GM21360 (cell line): ENCODE results near the gene ST7.
"Not testable (repeated sequence)": the region's sequence is repeated elsewhere in the genome, so short reads cannot be mapped to it uniquely, and the experiment has no call there.

Source experiments
- ATAC-seq: cut with Tn5 transposase; IDR thresholded peaks from one replicate; pipeline ENCODE4 v1.9.1; 2021; ENCODE audit warnings: mild to moderate bottlenecking, moderate library complexity; ENCODE audit not compliant: unreplicated experiment

Gene ST7

DNA sequence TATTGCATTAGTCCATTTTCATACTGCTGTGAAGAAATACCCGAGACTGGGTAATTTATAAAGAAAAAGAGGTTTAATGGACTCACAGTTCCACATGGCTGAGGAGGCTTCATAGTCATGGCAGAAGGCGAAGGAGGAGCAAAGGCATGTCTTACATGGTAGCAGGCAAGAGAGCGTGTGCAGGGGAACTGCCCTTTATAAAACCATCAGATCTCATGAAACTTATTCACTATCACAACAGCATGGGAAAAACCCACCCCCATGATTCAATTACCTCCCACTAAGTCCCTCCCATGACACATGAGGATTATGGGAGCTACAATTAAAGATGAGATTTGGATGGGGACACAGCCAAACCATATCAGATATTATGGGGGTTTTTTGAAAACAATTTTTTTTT, 21.7 kb downstream of the ST7 start:
- not testable (repeated sequence) for ATAC-seq

DNA sequence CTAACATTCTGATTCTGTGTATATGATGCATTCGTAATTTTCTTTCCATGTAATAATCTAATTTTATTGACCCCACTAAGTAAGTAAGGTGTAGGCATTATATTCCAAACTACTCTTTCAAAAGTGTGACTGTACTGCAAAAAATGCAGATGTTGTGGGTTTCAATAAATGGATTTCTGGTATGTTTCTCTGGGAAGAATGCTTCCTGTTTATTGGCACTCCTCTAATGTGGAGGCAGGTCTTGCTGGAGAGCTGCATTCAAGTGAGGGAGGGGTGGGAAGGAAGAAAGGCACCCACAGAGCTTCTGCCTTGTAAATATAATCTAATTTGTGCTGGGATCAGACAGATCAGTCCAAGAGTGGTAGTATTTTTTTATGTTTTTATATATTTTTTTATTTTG, 23.9 kb downstream of the ST7 start:
- ATAC-seq = no peak

DNA sequence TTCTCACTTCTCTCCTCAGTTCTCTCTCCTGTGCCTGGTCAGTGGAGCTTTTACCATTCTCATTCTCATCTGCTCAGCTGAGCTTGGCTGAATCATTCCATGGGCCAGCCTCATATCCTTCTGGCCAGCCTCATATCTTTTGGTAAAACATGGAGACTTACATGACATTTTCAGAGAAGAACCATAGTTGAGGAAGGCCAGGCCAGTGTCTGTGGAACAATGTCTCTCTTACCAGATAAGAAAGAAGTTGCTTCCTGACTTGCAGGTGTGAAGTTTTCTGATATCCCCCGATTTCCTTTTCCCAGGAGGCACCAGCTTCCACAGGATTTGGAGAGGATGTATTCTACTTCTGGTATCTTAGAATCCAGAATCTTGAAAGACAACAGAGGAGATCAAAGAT, 24.7 kb downstream of the ST7 start:
- no peak for ATAC-seq

DNA sequence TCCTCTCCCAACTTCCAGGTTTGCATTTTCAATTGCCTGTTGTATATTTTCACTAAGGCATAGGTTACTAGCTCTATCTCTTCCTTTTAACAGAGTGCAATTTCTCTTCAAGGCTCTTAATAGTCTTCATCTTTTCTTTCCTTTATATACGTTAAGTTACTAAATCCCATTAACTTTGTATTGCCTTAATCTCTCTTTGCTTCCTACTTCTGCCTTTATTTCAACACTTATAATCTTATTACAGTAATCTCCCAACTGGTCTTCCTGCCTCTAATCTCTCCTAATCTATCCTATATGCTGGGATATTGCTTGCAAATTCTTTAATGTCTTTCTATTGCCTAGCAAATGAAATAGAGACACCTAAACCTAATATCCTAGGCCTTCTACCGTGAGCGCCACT, 26.1 kb downstream of the ST7 start:
- no peak for ATAC-seq

DNA sequence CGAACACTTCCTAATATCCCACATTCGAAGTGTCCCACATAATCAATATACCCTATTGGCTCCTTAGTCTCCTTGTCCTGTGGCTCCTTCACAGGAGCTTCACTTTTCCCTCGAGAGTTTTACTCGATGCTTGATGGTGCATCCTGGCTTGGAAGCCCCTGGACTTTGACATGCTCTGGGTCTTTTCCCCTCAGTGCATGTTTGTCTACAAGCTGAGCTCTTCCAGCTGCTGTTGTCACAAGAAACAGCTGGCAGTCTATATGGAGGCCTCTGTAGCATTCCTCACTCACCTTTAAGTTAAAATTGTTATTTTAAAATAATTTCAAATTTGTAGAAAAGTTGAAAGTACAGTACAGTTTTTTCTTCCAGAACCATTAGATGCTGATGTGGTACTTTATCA, 27.1 kb downstream of the ST7 start:
- ATAC-seq = no peak

DNA sequence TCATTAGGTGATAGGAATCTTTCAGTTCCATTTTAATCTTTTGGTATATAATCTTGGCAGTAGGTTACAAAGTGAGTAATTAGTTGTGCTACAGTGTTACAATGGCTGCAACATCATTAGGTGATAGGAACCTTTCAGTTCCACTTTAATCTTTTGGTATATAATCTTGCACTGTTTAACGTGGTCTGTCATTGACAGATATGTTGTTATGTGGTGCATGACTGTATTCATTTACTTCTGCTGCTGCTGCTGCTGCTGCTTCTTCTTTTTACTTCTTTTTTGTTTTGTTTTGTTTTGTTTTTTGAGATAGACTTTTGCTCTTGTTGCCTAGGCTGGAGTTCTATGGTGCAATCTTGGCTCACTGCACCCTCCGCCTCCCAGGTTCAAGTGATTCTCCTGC, 28.6 kb downstream of the ST7 start:
- no peak for ATAC-seq

DNA sequence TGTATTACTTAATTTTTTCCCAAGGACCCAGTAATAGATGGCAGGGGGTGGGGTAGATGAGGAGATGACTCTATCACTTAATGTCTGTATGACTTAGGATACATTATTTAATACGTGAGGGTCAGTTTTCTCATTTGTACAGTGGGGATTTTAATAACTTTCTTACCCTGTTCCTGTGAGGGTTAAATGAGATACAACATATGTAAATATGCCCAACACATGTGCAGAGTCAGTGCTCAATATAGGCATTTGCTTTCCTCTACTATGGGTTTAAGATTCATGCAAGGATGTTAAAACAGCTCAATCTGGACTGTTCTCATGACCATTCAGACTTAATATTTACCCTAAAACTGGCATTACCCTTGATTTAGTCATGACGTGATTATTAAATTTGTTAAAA, 31.2 kb downstream of the ST7 start:
- ATAC-seq = no peak

DNA sequence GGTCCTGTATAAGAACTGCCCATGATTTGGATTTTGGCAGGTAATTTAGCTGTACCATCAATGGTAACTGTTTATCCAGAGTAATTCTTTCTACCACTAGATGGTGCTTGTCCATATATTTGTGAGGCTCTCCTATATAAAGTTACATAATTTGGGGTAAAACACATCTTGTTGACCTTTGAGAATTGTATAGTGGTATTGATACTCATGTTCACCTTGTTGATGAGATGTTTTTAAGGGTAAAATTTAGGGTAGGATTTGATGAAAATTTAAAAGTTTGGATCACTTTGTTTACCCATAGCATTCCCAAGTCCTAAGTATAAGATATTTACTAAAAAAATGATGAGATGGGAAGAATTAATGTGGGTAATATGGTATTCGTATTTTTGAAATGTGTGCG, 31.6 kb downstream of the ST7 start:
- ATAC-seq = no peak

DNA sequence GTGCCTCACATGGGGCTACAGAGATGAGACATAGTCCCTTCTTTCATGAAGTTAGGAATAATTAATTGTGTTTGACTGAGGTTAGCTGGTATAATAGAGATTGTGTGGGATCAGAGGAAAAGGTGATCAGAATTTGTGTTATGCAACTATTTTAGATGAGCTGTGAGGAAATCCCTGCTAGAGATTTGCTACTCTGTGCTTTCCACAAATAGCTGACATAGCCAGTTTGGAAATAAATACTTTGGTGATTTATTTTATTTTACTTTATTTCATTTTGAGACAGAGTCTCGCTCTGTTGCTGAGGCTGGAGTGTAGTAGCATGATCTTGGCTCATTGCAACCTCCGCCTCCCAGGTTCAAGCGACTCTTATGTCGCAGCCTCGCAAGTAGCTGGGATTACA, 32.3 kb downstream of the ST7 start:
- ATAC-seq = no peak

DNA sequence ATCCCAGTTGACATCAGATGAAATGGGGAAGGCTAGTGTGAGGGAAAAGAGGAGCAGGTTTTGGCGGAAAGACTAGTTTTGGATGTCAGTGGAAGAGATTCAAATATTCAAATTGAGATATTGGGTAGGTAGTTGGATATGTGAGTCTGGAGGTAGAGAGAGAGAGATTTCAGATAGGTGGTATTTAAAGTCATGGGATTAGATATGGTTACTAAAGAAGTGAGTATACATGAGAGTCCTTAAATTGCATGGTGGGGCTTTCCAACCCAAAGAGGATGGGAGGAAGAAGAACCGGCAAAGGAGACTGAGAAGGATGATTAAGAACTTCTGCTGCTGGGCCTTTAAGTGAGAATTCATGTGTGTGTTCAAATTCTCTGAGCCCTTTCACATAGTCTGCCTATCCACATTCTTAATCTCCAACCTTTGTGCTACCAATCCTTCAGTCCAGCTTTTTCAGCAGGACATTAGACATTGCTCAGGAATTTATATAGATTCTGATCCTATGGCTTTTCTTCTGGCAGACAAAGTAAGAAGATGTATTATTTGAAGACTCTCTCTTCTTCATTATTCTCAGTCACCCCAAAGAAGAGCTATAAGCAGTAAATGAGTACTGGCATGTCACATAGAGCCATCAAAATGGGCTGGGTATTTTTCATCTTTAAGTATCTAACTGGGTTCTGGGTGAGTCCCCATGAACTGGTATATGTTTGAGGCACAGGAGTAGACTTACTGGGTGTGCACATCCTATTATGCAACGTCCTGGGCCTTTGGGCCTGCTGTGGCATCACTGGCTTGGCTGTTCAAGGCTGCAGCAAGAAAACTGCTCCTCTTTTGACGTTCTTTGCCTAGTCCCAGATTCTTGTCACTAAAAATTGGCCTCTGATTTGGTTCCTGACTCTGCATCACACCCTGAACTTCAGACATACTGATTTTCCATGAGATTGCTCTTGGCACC, 33.6 kb downstream of the ST7 start:
- ATAC-seq = peak; percentile 51

DNA sequence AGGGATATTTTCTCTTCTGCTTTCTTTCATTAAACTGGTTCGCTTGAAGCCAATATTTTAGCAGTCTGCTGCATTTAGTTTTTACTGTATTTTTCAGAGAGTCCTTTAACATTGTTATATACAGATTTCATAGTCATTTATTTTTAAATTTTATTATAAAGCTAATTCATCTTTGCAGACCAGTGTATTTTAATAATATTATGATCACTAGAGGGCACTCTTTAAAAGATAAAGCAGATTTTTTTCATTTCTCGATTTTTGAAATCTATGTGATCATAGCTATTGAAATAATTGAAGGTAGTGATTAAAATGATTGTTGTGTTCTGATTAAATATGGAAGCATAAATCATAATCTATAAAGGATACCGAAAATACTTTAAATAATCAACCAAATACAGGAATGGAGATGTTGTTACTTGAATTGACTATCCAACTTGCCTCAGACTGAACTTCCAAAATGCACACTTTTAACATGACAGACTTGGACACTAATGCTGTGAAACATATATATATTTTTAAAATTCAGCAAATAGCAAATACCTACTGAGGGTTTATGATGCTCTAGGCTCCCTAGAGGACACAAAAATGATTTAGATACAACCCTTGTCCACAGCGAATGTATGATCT, 35.2 kb downstream of the ST7 start:
- no peak for ATAC-seq

DNA sequence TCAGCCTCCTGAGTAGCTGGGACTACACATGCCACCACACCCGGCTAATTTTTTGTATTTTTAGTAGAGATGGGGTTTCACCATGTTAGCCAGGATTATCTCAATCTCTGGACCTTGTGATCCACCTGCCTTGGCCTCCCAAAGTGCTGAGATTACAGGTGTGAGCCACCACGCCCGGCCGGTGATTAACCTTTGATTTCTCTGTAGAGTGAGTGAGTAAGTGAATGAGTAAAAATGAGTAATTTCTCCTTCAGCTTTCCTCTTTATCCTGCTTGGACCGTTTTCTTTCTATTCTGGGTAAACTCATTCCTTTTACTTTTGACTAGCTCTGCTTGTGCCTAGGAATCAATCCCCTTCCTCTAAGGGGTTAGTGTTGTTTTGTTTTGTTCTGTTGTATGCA, 36.8 kb downstream of the ST7 start:
- ATAC-seq = no peak

DNA sequence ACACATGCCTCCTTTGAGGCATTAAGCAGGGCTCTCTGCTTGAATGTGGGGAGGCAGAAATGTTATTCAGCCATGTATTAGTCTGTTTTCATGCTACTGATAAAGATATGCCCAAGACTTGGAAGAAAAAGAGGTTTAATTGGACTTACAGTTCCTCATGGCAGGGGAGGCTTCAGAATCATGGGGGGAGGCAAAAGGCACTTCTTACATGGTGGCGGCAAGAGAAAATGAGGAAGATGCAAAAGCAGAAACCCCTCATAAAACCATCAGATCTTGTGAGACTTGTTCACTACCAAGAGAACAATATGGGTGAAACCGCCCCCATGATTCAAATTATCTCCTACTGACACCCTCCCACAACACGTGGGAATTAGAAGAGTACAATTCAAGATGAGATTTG, 37.9 kb downstream of the ST7 start:
- no peak for ATAC-seq

DNA sequence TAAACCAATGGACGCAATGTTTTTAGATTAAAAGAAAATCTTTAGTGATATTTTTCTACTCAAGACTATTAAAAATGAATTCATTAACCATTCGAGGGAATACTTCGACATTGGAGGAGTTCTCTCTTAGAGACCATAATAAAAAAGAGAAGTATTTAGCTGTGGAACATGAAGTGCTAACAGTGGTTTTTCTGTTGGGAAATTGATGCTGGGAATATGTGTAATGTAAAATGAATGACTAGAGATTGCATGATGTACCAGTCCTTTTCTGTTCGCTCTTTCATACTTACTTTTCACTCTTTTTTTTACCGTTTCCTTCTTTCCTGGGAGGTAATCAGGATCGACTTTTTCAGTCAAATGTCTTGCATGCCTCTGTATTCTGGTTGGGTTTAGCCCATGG, 41.3 kb downstream of the ST7 start:
- ATAC-seq = no peak

DNA sequence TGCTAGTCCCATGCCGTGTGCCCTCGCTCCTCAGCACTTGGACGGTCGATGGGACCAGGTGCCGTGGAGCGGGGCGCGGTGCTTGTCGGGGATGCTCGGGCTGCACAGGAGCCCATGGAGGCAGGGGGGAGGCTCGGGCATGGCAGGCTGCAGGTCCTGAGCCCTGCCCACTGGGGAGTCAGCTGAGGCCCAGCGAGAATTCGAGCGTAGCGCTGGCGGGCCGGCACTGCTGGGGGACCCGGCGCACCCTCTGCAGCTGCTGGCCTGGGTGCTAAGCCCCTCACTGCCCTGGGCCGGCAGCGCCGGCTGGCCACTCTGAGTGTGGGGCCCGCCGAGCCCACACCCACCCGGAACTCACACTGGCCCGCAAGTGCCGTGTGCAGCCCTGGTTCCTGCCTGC, 44.7 kb downstream of the ST7 start:
- ATAC-seq = no peak

DNA sequence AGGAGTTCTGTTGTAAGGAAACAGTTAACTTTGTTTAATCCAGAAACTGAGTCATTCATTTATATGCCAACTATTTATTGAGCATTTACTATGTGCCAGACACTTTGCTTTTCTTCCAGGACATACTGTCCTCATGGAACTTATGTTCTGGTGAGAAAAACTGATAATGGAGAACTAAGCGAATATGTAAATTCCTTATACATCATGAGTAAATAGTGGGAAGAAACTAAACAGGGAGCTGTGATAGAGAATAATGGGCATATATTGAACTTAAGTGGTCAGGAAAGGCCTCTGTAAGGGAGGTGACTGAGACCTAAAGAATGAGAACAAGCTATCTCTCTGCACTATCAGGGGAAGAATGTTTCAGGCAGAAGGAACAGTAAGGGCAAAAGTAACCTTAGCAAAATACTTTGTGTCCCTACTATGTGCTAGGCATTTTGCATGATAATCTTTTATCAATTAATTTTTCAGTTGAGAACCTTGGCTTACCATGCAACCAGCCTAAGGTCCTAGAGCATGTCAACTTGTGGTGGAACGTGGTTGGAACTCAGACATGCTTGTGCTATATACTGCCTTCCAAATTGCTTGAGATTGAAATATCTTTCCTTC, 45.4 kb downstream of the ST7 start:
- ATAC-seq = no peak

DNA sequence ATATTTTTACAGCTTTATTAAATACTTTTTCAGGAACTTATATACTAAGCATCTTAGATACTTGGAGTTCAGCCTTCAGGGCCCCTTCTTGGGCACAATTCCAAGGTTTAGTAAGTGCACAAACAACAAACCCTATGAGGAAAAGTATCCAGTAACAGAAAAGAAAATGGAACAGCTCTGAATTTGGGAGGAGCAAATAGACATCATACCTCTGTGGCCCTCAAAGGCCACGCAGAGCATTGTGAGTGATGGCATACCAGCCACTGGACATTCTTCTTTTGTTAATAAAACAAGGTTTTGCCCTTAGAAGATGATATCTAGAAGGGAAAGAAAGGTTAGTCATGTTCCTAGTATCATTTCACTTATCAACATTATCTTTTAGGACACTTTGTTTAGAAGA, 46.0 kb downstream of the ST7 start:
- no peak for ATAC-seq

DNA sequence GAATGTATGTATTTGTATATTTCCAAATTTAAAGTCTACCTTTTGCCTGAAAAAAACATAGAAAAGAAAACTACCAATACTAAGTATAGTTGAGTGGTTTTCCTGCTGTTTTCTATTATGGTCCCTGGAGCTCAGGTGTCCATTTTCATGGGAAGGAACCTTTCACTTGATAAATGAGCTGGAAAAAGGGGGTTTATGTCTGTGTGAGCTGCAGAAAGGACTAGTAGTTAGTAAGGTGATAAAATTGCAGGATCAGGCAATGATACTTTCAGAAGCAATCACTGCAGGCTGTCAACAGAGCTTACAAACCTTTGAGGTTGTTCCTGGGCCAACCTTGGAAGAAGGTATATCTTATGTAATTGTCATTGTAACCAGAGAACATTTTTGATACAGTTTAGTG, 48.0 kb downstream of the ST7 start:
- ATAC-seq = no peak

DNA sequence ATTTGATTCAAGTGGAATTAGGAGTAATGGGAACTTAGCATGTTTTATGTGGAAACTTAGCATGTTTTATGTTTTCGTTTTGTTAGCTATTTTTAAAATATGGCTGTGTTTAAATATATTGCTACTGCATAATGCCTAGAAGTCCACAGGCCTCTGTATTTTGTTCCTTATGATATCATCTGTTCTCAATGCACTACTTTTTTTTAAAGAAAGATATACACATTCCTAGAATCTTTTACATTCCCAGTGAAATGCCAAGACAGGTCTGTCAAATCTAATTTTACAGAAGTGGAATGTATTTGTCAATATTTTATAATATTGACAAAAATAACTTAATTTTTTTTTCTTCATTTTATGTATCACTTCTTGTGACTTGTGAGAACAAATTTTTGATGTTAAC, 51.6 kb downstream of the ST7 start:
- no peak for ATAC-seq

DNA sequence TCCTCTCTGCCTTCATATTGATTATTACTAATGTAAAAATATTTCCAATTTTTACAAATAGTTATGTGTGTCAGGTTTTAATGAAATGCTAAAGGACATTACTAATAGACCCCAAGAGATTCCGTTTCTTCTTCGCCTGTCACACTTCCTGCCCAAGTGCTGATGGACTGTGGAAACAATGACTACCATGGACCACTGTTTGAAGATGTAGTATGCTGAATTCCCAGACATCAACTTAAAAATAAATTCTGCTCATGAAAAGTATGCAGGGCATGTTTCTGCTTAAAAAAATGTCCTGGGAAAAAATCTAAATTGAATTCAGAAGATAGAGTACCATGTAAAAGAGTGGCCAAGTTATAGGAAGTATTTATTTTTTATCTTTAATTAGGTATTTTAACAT, 52.1 kb downstream of the ST7 start:
- no peak for ATAC-seq

DNA sequence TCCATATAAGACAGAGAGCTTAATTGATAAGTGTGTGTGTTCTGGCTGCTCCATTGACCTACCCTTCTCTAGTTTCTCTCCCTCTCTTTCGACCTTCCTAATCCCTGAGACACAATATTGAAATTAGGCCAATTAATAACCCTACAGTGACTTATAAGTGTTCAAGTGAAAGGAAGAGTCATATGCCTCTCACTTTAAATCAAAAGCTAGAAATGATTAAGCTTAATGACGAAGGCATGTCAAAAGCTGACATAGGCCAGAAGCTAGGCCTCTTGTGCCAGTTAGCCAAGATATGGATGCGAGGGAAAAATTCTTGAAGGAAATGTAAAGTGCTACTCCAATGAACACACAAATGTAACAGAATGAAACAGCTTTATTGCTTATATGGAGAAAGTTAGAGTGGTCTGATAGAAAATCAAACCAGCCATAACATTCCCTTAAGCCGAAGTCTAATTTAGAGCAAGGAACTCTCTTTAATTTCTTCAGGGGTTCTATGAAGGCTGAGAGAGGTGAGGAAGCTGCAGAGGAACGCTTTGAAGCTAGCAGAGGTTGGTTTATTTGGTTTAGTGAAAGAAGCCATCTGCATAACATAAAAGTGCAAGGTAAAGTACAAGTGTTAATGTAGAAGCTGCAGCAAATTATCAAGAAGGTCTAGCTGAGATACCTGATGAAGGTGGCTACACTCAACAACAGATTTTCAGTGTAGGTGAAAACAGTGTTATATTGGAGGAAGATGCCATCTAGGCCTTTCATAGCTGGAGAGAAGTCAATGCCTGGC, 53.8 kb downstream of the ST7 start:
- no peak for ATAC-seq
